ENCODE data around the gene NKIRAS2. TPM values are rescaled to one million over a fixed set of nuclear protein-coding genes. Genes with fewer than 3 reads are reported as not detected.
A peak's percentile ranks its signal among the peaks of the same experiment; 100 is the strongest.

The NKIRAS2 gene
- total and polyA plus RNA-seq, 2 of the 13 experiments (the other 11 are each of a cell fraction or from before 2014, with no cell fraction given): 27.9 to 42.0 TPM

DNA sequence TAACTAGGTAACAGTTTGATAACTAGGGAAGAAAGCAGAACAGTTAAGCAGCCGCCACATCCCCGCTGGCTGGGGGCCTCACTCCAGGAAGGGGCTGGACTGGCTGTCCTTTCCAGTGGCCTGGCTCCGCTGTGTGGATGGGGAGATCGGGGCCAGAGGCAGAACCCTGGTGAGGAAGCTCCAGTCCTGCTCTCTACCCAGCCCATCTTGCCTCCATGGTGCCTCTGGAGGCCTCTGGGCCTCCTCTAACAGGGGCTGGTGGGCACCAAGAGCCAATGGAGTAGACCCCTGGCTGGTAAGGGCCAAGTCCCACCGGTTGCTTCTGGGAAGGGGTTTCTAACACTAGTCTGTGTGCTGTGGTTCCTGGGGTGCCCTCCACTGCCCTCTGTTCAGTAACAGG is 45.2 kb upstream of the NKIRAS2 start (continued):
- TF ChIP-seq, protein P1, sequence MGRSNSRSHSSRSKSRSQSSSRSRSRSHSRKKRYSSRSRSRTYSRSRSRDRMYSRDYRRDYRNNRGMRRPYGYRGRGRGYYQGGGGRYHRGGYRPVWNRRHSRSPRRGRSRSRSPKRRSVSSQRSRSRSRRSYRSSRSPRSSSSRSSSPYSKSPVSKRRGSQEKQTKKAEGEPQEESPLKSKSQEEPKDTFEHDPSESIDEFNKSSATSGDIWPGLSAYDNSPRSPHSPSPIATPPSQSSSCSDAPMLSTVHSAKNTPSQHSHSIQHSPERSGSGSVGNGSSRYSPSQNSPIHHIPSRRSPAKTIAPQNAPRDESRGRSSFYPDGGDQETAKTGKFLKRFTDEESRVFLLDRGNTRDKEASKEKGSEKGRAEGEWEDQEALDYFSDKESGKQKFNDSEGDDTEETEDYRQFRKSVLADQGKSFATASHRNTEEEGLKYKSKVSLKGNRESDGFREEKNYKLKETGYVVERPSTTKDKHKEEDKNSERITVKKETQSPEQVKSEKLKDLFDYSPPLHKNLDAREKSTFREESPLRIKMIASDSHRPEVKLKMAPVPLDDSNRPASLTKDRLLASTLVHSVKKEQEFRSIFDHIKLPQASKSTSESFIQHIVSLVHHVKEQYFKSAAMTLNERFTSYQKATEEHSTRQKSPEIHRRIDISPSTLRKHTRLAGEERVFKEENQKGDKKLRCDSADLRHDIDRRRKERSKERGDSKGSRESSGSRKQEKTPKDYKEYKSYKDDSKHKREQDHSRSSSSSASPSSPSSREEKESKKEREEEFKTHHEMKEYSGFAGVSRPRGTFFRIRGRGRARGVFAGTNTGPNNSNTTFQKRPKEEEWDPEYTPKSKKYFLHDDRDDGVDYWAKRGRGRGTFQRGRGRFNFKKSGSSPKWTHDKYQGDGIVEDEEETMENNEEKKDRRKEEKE (IDR thresholded peaks at IDR 0.05): no peak
- no peak for TF ChIP-seq SOX6 (IDR thresholded peaks at IDR 0.05)
- TF ChIP-seq SOX6 (CRISPR knock-in tag; IDR thresholded peaks at IDR 0.05): no peak
- no peak for TF ChIP-seq JUN (CRISPR knock-in tag; IDR thresholded peaks at IDR 0.05)
- TF ChIP-seq, protein P2, sequence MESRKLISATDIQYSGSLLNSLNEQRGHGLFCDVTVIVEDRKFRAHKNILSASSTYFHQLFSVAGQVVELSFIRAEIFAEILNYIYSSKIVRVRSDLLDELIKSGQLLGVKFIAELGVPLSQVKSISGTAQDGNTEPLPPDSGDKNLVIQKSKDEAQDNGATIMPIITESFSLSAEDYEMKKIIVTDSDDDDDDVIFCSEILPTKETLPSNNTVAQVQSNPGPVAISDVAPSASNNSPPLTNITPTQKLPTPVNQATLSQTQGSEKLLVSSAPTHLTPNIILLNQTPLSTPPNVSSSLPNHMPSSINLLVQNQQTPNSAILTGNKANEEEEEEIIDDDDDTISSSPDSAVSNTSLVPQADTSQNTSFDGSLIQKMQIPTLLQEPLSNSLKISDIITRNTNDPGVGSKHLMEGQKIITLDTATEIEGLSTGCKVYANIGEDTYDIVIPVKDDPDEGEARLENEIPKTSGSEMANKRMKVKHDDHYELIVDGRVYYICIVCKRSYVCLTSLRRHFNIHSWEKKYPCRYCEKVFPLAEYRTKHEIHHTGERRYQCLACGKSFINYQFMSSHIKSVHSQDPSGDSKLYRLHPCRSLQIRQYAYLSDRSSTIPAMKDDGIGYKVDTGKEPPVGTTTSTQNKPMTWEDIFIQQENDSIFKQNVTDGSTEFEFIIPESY (CRISPR knock-in tag; IDR thresholded peaks at IDR 0.05): 0 out of 2 replicates have a peak, but pooled peaks have one; percentile 9
- TF ChIP-seq, protein P3, sequence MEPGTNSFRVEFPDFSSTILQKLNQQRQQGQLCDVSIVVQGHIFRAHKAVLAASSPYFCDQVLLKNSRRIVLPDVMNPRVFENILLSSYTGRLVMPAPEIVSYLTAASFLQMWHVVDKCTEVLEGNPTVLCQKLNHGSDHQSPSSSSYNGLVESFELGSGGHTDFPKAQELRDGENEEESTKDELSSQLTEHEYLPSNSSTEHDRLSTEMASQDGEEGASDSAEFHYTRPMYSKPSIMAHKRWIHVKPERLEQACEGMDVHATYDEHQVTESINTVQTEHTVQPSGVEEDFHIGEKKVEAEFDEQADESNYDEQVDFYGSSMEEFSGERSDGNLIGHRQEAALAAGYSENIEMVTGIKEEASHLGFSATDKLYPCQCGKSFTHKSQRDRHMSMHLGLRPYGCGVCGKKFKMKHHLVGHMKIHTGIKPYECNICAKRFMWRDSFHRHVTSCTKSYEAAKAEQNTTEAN (CRISPR knock-in tag; conservative IDR thresholded peaks at IDR 0.05): no peak
- 0 out of 2 replicates have a peak, but pooled peaks have one; percentile 2 for TF ChIP-seq FIP1L1 (IDR thresholded peaks at IDR 0.05; ENCODE audit: borderline replicate concordance, insufficient read depth, low read depth, low read length)
- TF ChIP-seq, protein P4, sequence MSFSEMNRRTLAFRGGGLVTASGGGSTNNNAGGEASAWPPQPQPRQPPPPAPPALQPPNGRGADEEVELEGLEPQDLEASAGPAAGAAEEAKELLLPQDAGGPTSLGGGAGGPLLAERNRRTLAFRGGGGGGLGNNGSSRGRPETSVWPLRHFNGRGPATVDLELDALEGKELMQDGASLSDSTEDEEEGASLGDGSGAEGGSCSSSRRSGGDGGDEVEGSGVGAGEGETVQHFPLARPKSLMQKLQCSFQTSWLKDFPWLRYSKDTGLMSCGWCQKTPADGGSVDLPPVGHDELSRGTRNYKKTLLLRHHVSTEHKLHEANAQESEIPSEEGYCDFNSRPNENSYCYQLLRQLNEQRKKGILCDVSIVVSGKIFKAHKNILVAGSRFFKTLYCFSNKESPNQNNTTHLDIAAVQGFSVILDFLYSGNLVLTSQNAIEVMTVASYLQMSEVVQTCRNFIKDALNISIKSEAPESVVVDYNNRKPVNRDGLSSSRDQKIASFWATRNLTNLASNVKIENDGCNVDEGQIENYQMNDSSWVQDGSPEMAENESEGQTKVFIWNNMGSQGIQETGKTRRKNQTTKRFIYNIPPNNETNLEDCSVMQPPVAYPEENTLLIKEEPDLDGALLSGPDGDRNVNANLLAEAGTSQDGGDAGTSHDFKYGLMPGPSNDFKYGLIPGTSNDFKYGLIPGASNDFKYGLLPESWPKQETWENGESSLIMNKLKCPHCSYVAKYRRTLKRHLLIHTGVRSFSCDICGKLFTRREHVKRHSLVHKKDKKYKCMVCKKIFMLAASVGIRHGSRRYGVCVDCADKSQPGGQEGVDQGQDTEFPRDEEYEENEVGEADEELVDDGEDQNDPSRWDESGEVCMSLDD (CRISPR knock-in tag; IDR thresholded peaks at IDR 0.05; ENCODE audit: borderline replicate concordance): no peak

Data from HepG2 (cell line).